Measurements from ENCODE around the gene ARL8B. TPM values are rescaled to one million over a fixed set of nuclear protein-coding genes. Genes with fewer than 3 reads are reported as not detected.

Gene ARL8B
- total RNA-seq, 1 donor from 2014 or later, result 57.9 TPM

- H3K27me3 Mint-ChIP-seq, result no peaks in the 10 kb centered on the region
- POLR2A ChIA-PET, result interaction anchor here (0.6 to 0.8 kb wide), 2 partner anchors 10 to 12 kb away, joined by 3 read pairs; no protein-coding TSS in a partner anchor
- no peak overlapping the region for H3K4me3 Mint-ChIP-seq
- TF ChIP-seq CTCF (IDR thresholded peaks at IDR 0.05), result no peak
- CTCF ChIA-PET, result interaction anchor here (1.4 kb wide), 1 partner anchor 49 kb away, joined by 3 read pairs; no protein-coding TSS in a partner anchor
- peaks cover 65% of the 10 kb centered on the region for H3K36me3 Mint-ChIP-seq (ENCODE audit: low read depth)
- no peak overlapping the region for H3K27ac Mint-ChIP-seq
- peaks cover 9% of the 10 kb centered on the region for H3K9me3 Mint-ChIP-seq
- no peak for DNase-seq
- peaks cover 74% of the 10 kb centered on the region for H3K4me1 Mint-ChIP-seq
- no peak for ATAC-seq (ENCODE audit: low read depth)
- intact Hi-C loops (cut with micrococcal nuclease), result no loop called here
Measured at GRCh38 chr3:5149306-5149880, 27.3 kb downstream of the ARL8B start.

GRCh38 chr3:5151586-5151985 is 29.5 kb downstream of the ARL8B start:
- intact Hi-C loops (cut with micrococcal nuclease), result no loop called here
- Mint-ChIP-seq H3K4me1 (peaks cover 72% of the 10 kb centered on the region), H3K27me3 (no peaks in the 10 kb centered on the region), H3K4me3 (no peak overlapping the region), H3K27ac (no peak overlapping the region), H3K36me3 (ENCODE audit: low read depth) (peaks cover 48% of the 10 kb centered on the region), H3K9me3 (no peaks in the 10 kb centered on the region)
- no peak for TF ChIP-seq CTCF (IDR thresholded peaks at IDR 0.05)
- ATAC-seq (ENCODE audit: low read depth) (no peak), DNase-seq (no peak)
- POLR2A ChIA-PET, result no interaction called here
- CTCF ChIA-PET, result no interaction called here

GRCh38 chr3:5153074-5153473 is 31.0 kb downstream of the ARL8B start:
- POLR2A ChIA-PET, result no interaction called here
- H3K4me1 Mint-ChIP-seq, result peaks cover 78% of the 10 kb centered on the region
- CTCF ChIA-PET, result no interaction called here

GRCh38 chr3:5155241-5155640 is 33.1 kb downstream of the ARL8B start:
- POLR2A ChIA-PET, result no interaction called here

More at GRCh38 chr3:5153074-5153473, 31.0 kb downstream of the ARL8B start:
- intact Hi-C loops (cut with micrococcal nuclease), result loop anchor here (2.0 kb wide), 1 partner anchor 14 kb away; no protein-coding TSS in a partner anchor
- Mint-ChIP-seq H3K27ac (no peak overlapping the region), H3K36me3 (ENCODE audit: low read depth) (peaks cover 37% of the 10 kb centered on the region), H3K27me3 (no peaks in the 10 kb centered on the region), H3K4me3 (no peak overlapping the region), H3K9me3 (no peaks in the 10 kb centered on the region)
- DNase-seq (no peak), ATAC-seq (ENCODE audit: low read depth) (no peak)
- no peak for TF ChIP-seq CTCF (IDR thresholded peaks at IDR 0.05)

GRCh38 chr3:5160321-5160720 is 38.2 kb downstream of the ARL8B start:
- ATAC-seq (ENCODE audit: low read depth), result no peak
- intact Hi-C loops (cut with micrococcal nuclease), result loop anchor here (2.0 kb wide), 1 partner anchor 24 kb away; no protein-coding TSS in a partner anchor
- no peaks in the 10 kb centered on the region for H3K9me3 Mint-ChIP-seq
- ChIA-PET CTCF (no interaction called here), POLR2A (no interaction called here)
- TF ChIP-seq CTCF (IDR thresholded peaks at IDR 0.05), result no peak
- no peak for DNase-seq
- no peaks in the 10 kb centered on the region for H3K27me3 Mint-ChIP-seq
- no peak overlapping the region for H3K4me3 Mint-ChIP-seq
- peak overlapping the region; percentile 12 for H3K27ac Mint-ChIP-seq
- peaks cover 74% of the 10 kb centered on the region for H3K4me1 Mint-ChIP-seq
- H3K36me3 Mint-ChIP-seq (ENCODE audit: low read depth), result peaks cover 9% of the 10 kb centered on the region

More at GRCh38 chr3:5155241-5155640, 33.1 kb downstream of the ARL8B start:
- TF ChIP-seq CTCF (IDR thresholded peaks at IDR 0.05), result no peak
- Mint-ChIP-seq H3K4me3 (no peak overlapping the region), H3K9me3 (no peaks in the 10 kb centered on the region), H3K4me1 (peaks cover 70% of the 10 kb centered on the region), H3K27ac (no peak overlapping the region), H3K36me3 (ENCODE audit: low read depth) (peaks cover 26% of the 10 kb centered on the region), H3K27me3 (no peaks in the 10 kb centered on the region)
- CTCF ChIA-PET, result no interaction called here
- ATAC-seq (ENCODE audit: low read depth), result no peak
- intact Hi-C loops (cut with micrococcal nuclease), result no loop called here
- no peak for DNase-seq
